Neural cell (in vitro differentiated cells): Measurements from ENCODE around the gene MAP4K5.

Experiments used
- CTCF ChIP-seq: fragments of 450-650 bp; IDR thresholded peaks from 2 replicates; pipeline ENCODE4 v1.5.1; 2014; ENCODE audit warnings: antibody characterized with exemption, mild to moderate bottlenecking, moderate library complexity; ENCODE audit not compliant: poor library complexity, severe bottlenecking
- REST ChIP-seq: IDR thresholded peaks from 2 replicates; pipeline ENCODE4 v1.6.1; 2012; ENCODE audit warnings: borderline replicate concordance

- no peak for TF ChIP-seq CTCF
- TF ChIP-seq REST: no peak
Measured at GRCh38 chr14:50410071-50410470, 122.3 kb downstream of the MAP4K5 start.
